HL-60 (cell line): ENCODE data around the gene STX2.
A peak's percentile ranks its signal among the peaks of the same experiment; 100 is the strongest.
"Not testable (repeated sequence)": the region's sequence is repeated elsewhere in the genome, so short reads cannot be mapped to it uniquely, and the experiment has no call there.

Experiments used
- DNase-seq, 2 experiments: peaks; one replicate each; pipeline ENCODE4 v3.0.0-alpha.2; 2010 to 2020; ENCODE audit warnings: low read depth in 1 of 2, low spot score in 1 of 2
- H3K27ac ChIP-seq: fragments of 250-450 bp; sonication (Bioruptor Pico); replicated peaks from 2 replicates; pipeline ENCODE4 v1.5.1; 2020; ENCODE audit warnings: mild to moderate bottlenecking, moderate library complexity
- H3K27me3 ChIP-seq: fragments of 250-450 bp; sonication (Bioruptor Pico); 2 replicates; pipeline ENCODE4 v1.5.1; 2021; ENCODE audit warnings: mild to moderate bottlenecking, moderate library complexity; ENCODE audit not compliant: insufficient read depth, poor library complexity, severe bottlenecking
- H3K4me3 ChIP-seq: replicated peaks from 2 replicates; pipeline ENCODE4 v1.5.1; 2011; ENCODE audit warnings: mild to moderate bottlenecking, control low read depth, low read length; ENCODE audit not compliant: insufficient read depth
- GABPA ChIP-seq: IDR thresholded peaks from 2 replicates; pipeline ENCODE4 v1.6.1; 2012; ENCODE audit warnings: low read depth
- POLR2AphosphoS5 ChIP-seq: IDR thresholded peaks from 2 replicates; pipeline ENCODE4 v1.6.1; 2012; ENCODE audit warnings: low read depth
- SPI1 ChIP-seq: IDR thresholded peaks from 2 replicates; pipeline ENCODE4 v1.6.1; 2012; ENCODE audit warnings: low read depth, mild to moderate bottlenecking, borderline replicate concordance
- TF ChIP-seq, protein P1 (sequence below): IDR thresholded peaks from 2 replicates; pipeline ENCODE4 v1.6.1; 2012; ENCODE audit warnings: low read depth; ENCODE audit not compliant: insufficient replicate concordance
- TF ChIP-seq, protein P2 (sequence below): IDR thresholded peaks from one replicate; pipeline ENCODE4 v1.5.1; 2011; ENCODE audit warnings: low read length, control low read depth, inconsistent platforms; ENCODE audit not compliant: insufficient read depth

Gene STX2

DNA sequence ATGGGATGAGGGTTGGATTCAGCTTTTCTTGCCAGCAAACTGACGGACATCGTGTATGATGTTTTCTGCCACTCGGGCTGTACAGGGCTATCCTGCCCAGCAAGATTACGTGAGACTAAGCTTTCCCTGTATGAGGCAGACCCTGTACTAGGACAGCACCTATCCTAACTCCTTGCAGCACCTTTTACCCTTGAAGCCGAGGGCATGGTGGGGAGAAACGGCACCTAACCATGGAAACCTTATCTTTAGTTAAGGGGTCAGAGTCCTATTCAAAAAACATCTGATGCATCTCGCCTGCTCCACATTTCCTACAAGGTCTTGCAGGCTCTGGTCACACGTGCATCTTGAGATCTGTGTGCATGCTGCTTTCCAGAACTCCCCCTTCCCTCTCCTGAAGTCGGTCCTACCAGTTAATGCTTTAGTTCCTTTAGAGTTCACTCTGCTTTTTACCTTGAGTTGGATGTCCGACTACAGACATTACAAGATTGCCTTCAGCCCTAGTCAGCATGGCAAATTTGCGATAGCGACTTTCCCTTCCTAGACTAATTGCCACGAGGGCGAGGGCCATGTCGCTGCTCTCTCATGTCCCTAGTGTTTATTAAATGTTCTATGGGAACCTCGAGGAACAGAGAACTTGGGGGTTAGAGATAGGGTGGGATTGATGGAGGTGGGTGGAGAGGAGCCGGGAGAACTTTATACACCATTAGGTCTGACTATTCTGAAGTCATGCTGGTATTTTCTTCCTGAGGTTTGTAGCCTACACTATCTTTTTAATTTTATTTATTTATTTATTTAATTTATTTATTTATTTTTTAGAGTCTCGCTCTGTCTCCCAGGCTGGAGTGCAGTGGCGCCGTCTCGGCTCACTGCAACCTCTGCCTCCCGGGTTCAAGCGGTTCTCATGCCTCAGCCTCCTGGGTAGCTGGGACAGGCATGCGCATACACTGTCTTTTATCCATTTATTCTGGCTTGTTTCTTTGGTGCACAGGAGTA, 39.4 kb upstream of the STX2 start:
- no peak overlapping the region for H3K27ac ChIP-seq
- H3K27me3 ChIP-seq, result peaks cover 2% of the 10 kb centered on the region
- H3K4me3 ChIP-seq, result no peak overlapping the region
- TF ChIP-seq SPI1, result no peak
- peak; percentile 79 for TF ChIP-seq POLR2AphosphoS5
- peak; percentile 10 to 13 for DNase-seq

DNA sequence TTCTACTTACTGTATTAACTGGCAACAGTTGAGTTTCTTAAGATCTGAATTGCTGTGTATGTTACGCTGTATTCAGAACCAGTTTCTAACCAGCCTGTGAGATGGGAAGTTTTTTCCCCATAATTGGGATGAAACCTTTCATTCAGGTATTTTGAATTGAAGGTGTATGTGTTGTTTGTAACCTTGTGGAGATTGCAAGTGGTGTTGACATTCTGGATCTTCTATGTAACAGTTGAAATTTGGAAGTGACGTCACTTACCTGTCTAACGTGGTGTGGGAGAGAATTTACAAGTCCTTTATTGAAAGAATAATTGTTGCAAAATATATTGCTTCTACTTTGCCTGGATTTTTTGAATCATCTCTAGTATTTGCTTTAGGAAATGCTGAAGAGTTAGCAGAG, 38.3 kb upstream of the STX2 start:
- Histone ChIP-seq H3K4me3 (no peak overlapping the region), H3K27me3 (peaks cover 2% of the 10 kb centered on the region), H3K27ac (no peak overlapping the region)
- TF ChIP-seq POLR2AphosphoS5, result no peak
- no peak for TF ChIP-seq SPI1
- TF ChIP-seq, protein P1, sequence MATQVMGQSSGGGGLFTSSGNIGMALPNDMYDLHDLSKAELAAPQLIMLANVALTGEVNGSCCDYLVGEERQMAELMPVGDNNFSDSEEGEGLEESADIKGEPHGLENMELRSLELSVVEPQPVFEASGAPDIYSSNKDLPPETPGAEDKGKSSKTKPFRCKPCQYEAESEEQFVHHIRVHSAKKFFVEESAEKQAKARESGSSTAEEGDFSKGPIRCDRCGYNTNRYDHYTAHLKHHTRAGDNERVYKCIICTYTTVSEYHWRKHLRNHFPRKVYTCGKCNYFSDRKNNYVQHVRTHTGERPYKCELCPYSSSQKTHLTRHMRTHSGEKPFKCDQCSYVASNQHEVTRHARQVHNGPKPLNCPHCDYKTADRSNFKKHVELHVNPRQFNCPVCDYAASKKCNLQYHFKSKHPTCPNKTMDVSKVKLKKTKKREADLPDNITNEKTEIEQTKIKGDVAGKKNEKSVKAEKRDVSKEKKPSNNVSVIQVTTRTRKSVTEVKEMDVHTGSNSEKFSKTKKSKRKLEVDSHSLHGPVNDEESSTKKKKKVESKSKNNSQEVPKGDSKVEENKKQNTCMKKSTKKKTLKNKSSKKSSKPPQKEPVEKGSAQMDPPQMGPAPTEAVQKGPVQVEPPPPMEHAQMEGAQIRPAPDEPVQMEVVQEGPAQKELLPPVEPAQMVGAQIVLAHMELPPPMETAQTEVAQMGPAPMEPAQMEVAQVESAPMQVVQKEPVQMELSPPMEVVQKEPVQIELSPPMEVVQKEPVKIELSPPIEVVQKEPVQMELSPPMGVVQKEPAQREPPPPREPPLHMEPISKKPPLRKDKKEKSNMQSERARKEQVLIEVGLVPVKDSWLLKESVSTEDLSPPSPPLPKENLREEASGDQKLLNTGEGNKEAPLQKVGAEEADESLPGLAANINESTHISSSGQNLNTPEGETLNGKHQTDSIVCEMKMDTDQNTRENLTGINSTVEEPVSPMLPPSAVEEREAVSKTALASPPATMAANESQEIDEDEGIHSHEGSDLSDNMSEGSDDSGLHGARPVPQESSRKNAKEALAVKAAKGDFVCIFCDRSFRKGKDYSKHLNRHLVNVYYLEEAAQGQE, result no peak
- no peak for TF ChIP-seq GABPA
- TF ChIP-seq, protein P2, sequence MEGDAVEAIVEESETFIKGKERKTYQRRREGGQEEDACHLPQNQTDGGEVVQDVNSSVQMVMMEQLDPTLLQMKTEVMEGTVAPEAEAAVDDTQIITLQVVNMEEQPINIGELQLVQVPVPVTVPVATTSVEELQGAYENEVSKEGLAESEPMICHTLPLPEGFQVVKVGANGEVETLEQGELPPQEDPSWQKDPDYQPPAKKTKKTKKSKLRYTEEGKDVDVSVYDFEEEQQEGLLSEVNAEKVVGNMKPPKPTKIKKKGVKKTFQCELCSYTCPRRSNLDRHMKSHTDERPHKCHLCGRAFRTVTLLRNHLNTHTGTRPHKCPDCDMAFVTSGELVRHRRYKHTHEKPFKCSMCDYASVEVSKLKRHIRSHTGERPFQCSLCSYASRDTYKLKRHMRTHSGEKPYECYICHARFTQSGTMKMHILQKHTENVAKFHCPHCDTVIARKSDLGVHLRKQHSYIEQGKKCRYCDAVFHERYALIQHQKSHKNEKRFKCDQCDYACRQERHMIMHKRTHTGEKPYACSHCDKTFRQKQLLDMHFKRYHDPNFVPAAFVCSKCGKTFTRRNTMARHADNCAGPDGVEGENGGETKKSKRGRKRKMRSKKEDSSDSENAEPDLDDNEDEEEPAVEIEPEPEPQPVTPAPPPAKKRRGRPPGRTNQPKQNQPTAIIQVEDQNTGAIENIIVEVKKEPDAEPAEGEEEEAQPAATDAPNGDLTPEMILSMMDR, result no peak
- peak in 1 of 2 experiments; percentile 10 for DNase-seq

DNA sequence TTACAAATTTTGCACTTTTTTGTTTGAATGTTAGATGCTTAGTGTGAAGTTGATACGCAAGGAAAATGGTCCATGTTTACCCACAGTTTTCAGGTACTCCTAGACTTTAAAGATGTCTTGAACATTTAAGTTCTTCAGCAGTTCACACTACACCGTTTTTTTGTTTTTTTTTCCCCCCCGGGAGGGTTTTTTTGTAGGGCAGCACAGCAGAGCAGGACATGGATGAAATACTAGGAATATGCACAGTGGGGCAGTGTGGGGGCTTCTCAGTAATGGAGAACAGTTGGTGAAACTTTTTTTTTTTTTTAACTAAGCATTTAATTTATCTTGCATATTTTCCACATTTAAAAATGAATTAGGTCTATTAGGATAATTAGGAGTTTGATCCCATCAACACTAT, 37.7 kb upstream of the STX2 start:
- no peak overlapping the region for H3K4me3 ChIP-seq
- no peak for TF ChIP-seq SPI1
- no peak for TF ChIP-seq POLR2AphosphoS5
- TF ChIP-seq GABPA, result no peak
- TF ChIP-seq, protein P1, result no peak
- TF ChIP-seq, protein P2, result no peak
- peaks cover 2% of the 10 kb centered on the region for H3K27me3 ChIP-seq
- DNase-seq, result peak in 1 of 2 experiments; percentile 5
- H3K27ac ChIP-seq, result no peak overlapping the region

DNA sequence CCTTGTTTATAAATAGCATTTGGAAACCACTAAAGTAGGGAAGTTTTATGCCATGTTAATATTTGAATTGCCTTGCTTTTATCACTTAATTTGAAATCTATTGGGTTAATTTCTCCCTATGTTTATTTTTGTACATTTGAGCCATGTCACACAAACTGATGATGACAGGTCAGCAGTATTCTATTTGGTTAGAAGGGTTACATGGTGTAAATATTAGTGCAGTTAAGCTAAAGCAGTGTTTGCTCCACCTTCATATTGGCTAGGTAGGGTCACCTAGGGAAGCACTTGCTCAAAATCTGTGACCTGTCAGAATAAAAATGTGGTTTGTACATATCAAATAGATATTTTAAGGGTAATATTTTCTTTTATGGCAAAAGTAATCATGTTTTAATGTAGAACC, 37.2 kb upstream of the STX2 start:
- Histone ChIP-seq H3K27ac (no peak overlapping the region), H3K4me3 (no peak overlapping the region), H3K27me3 (peaks cover 2% of the 10 kb centered on the region)
- DNase-seq, result peak in 1 of 2 experiments; percentile 10
- no peak for TF ChIP-seq SPI1
- TF ChIP-seq, protein P1, result no peak
- TF ChIP-seq POLR2AphosphoS5, result no peak

DNA sequence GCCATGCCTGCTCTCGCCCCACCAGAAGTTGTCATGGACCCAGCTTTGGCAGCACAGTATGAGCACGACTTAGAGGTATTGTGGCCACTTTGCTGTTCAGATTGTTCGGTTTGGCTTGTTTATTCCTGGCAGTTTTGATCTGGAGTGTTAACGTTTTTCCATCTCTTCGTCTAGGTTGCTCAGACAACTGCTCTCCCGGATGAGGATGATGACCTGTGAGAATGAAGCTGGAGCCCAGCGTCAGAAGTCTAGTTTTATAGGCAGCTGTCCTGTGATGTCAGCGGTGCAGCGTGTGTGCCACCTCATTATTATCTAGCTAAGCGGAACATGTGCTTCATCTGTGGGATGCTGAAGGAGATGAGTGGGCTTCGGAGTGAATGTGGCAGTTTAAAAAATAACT, 36.7 kb upstream of the STX2 start:
- not testable (repeated sequence) for H3K4me3 ChIP-seq, H3K27ac ChIP-seq

More for the DNA sequence above, 36.7 kb upstream of the STX2 start:
- peak in 1 of 2 experiments; percentile 6 for DNase-seq
- not testable (repeated sequence) for H3K27me3 ChIP-seq
